Stimulated activated CD4-positive, alpha-beta T cell treated with anti-CD3 and anti-CD28 coated beads, TNF-alpha, amount 100 ng/mL, for 1 hour (primary cell): ENCODE results near the gene PRDM5.
"Not testable (repeated sequence)": the region's sequence is repeated elsewhere in the genome, so short reads cannot be mapped to it uniquely, and the experiment has no call there.

Experiments used
- DNase-seq, 3 donors: peaks; one replicate each; pipeline ENCODE4 v3.0.0-alpha.2; 2020; ENCODE audit warnings: low read depth in 3 of 3, low spot score in 1 of 3

PRDM5 gene

GRCh38 chr4:120760047-120760446 is 162.5 kb downstream of the PRDM5 start:
- no peak for DNase-seq

DNA sequence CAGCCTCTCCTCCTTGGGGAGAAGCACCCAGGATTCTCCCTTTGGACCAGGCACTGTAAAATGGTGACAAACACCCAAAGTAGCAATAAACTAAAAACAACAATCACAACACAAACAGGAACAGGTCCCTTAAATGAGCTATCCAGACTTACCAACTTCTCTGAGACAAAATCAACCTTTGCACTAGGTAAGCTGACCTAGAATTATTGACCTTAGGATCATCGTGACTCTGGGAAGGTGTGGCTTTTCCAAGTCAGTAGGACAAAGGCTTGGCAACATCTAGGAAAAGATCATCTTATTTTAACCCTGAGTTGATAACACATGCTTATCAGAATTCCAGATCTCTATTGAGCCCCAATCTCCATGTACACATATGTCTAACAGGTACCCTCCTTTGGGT is 166.7 kb downstream of the PRDM5 start:
- DNase-seq = no peak

GRCh38 chr4:120754590-120754989 is 167.9 kb downstream of the PRDM5 start:
- DNase-seq = no peak

GRCh38 chr4:120753854-120754253 is 168.7 kb downstream of the PRDM5 start:
- no peak for DNase-seq

DNA sequence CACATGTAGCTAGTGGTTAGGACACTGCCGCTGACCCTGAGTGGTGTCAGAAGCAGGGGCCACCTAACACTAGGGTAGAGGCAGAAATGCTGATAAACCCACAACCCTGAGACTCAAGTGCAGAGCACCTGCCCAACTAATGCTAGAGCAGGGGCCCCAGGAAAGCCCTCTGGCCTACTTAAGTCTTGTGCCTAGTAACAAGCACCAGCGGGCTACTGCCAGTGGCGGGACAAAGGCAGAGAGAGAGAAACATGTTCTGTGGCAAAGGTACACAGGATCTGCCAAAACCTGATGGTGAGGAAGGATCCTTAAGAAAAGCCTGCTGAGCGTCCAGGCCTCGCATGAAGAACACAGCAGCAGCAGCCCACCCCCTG is 172.4 kb downstream of the PRDM5 start:
- no peak for DNase-seq

DNA sequence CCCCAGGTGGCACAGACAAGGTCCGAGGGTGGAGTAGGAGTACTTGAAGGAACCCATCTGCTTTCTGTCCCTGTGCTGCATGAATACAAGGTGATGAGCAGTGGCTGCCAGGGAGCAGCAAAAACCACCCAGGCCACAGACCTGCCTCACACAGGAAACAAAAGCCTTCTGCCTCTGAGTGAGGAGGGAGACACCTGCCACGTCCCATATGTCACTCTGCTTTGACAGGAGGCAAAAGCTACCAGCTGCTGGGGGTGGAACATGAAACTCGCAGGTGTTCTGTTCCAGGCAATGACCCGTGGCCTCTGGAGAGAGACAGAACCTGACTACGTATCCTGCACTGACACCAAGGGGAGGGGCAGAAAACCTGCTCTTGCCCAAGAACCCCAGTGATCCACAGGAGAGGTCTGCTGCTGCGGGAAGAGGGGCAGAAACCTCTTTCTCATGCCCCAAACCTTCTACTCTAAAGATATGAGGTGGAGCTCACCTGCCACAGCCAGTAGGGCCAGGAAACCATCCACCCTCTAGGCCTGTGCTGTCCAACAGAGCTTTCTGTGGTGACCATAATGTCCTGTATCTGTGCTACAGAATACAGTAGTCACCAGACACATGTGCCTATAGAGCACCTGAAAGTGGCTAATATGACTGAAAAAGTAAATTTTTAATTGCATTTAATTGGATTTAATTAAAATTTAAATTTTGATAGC is 172.9 kb downstream of the PRDM5 start:
- no peak for DNase-seq

DNA sequence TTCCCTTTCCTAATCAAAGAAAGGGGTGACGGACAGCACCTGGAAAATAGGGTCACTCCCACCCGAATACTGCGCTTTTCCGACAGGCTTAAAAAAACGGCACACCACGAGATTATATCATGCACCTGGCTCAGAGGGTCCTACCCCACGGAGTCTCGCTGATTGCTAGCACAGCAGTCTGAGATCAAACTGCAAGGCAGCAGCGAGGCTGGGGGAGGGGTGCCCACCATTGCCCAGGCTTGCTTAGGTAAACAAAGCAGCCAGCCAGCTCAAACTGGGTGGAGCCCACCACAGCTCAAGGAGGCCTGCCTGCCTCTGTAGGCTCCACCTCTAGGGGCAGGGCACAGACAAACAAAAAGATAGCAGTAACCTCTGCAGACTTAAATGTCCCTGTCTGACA is 180.9 kb downstream of the PRDM5 start:
- DNase-seq = not testable (repeated sequence)

DNA sequence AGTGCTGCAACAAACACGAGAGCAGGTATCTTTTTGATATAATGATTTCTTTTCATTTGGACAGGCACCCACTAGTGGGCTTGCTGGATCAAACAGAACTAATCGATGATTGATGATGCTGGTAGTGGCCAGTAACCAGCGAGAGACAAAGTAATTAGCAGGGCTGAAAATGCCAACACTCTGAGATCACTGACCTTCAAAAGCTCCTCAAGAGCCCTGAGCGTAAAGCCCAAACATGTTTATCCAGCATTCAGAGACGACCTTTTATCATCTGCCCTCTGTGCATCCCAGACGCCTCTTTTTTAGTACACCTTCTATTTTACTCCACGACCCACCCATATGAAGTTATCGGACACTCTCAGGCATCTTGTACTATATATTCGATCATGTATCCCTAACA is 186.2 kb downstream of the PRDM5 start:
- DNase-seq = no peak

DNA sequence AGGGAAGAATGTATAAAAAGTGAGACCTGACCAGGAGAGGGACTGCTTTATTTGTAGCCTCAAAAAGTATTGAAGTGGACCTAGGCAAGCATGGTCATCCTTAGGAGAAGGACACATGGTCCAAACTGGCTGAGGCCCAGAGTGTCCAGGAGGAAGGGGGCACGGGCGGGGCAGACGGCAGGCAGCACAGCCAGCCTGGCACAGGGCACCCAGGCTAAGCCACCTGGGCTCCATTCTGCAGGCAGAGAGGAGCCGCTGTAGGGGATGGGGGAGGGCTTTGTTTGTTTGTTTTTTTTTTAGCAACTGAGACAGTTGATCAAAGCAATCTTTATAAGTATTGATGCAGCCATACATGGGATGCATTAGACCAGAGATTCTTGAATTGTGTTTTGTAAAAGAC is 188.6 kb downstream of the PRDM5 start:
- no peak for DNase-seq

GRCh38 chr4:120733054-120733453 is 189.5 kb downstream of the PRDM5 start:
- DNase-seq = no peak

GRCh38 chr4:120731561-120731960 is 191.0 kb downstream of the PRDM5 start:
- DNase-seq = no peak

DNA sequence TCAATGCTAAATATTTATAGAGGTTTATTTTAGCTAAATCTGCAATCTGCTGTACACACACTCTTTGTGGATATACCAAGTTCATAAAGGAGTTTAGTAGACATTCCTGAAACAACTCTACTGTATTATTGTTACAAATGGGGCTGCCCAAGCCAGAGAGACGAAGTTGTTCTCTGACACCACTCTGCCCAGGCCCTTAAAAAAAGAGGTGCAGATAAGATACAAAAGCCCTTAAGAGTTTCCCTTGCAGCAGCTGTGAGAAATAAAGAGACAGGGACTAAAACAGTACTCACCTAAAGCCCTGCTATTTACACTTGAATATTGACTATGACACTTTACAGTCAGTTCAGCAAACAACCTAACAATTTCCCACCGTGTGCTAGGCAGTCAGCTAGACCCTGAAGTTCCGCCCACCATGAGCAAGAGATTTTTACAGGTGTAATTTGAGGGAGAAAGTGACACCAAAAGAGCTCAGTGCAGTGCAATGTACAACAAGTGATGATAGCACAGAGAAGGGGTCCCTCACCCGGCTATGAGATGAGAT is 191.7 kb downstream of the PRDM5 start:
- DNase-seq = no peak

DNA sequence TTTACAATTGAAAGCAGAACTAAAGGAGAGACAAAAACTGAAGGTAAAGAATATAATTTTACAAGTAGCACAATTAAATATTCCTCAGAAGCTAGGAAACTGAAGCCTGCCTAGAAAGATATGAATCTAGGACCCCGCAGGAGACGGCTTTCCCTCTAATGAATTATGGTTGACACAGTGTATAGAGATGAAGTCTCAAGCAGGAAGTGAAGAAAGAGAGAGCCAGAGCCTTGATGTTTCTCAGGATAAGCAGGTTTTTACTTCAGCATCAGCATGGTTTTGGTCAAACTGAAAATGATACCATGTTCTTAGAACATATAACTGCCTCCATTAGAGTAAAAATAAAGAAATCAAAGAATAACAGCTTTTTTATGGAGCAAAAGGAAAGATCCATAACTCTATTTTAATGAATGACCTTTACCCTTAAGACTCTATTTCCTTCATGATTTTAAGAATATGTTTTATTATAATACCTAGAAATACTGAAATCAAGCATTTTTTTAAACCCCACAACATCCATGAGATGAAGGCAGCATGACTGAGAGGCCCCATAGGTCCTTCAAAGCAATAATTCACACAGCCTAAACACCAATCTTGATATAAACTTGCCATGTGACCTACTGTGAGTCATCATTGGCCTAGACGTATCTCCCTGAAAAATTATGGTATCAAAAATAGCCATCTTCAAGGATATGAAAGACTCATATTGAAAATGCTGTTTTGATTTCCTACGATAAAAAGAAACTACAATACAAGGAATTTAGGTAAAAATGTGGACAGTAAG is 193.4 kb downstream of the PRDM5 start:
- DNase-seq = no peak

GRCh38 chr4:120725639-120726580 is 196.6 kb downstream of the PRDM5 start:
- DNase-seq = no peak

DNA sequence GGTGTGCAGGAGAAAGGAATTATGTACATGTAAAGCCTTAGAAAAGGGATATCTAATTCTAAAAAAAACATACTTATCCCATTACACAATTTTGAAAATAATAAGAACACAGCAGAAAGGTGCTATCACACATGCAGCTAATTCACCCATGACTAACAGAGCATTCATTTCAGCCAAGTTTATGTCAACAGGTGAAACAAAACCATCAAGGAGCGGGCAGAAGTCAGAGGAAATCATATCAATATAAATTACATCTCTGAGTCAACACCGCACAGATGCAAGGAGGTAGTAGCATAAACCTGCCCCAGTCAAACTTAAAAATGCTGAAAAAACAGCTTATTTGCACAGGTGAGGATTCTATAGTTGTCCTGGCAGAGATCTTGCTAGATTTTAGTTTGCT is 197.9 kb downstream of the PRDM5 start:
- DNase-seq = no peak

DNA sequence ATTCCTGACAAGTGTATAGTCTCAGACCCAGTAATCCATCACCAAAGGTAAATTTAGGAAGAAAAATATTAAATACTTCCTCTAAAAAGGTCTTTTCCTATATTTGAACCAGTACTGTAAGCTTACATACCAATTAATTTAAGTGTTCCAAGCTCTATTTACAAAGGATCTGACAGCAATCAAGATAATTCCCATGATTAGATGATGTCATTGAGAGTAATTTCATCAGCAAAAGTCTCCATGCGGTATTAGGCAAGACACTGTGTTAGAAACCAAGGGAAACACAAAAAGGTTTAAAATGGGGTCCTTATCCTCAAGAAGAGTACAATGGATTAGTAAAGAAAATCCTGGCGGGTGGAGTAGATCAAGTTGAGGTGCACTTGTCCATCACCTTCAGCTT is 198.5 kb downstream of the PRDM5 start:
- no peak for DNase-seq

- DNase-seq = no peak
Observed at GRCh38 chr4:120723105-120723504, 199.4 kb downstream of the PRDM5 start.

DNA sequence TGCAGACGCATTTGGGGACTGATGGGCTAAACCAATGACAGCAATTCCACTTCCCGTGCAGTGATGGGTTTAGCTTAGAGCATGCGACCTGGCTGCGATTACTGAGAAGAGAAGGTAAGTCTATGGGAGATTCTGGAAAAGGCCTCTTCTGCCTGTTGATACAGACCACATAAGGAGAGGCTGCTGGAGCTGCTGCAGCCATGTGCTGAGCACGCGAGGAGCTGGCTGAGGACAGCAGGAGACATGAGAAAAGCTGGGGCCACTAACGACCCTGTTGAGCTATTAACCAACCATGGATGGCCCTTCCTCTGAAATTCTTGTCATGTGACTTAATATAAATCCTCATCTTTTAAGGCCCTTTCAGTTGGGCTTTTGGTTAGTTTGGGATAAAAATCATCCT is 199.9 kb downstream of the PRDM5 start:
- no peak for DNase-seq

GRCh38 chr4:120720354-120720934 is 202.1 kb downstream of the PRDM5 start:
- DNase-seq = no peak

DNA sequence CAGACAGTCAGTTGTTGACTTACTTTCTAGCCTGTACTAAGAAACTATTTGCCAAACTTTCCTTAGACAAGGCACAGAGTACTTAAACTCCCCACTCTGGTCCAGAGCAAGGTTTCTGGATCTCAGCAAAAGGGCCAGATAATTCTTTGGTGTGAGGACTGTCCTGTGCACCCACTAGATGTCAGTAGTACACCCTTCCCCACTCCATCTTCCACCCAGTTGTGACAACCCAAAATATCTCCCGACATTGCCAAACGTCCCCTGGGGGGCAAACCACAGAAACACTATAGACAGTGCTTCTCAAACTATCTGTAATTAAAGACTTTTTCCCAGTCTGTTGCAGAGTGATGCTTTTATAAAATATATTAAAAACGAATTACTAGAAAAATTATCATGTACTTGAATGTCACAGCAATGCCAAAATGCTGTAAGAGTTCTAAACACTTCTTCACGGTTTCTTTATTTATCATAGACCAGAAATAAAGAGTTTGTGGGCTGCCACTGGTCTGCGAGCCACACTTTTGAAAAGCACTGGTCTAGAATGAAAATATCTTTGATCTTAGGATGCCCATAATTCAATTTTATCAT is 203.5 kb downstream of the PRDM5 start:
- DNase-seq = no peak

- DNase-seq = no peak
Observed at GRCh38 chr4:120716346-120716745, 206.2 kb downstream of the PRDM5 start.
